HepG2 (cell line): ENCODE results near the gene SGMS1. TPM values are rescaled to one million over a fixed set of nuclear protein-coding genes. Genes with fewer than 3 reads are reported as not detected.
A peak's percentile ranks its signal among the peaks of the same experiment; 100 is the strongest.

Experiments
- FOXM1 ChIP-seq: sonication (generic); formaldehyde crosslinking; IDR thresholded peaks from 2 replicates; pipeline ENCODE4 v1.5.0; 2020; ENCODE audit warnings: missing genetic modification reagents
- HDAC1 ChIP-seq: sonication (generic); formaldehyde crosslinking; IDR thresholded peaks from 2 replicates; pipeline ENCODE4 v1.5.1; 2020; ENCODE audit warnings: mild to moderate bottlenecking, missing genetic modification reagents
- HMG20B ChIP-seq: conservative IDR thresholded peaks from 2 replicates; pipeline ENCODE4 v1.6.1; 2016; ENCODE audit warnings: missing genetic modification reagents, missing compliant biosample characterization
- HNRNPH1 ChIP-seq: fragments of 200-400 bp; formaldehyde crosslinking; optimal IDR thresholded peaks from 2 replicates; pipeline ENCODE3; 2017; ENCODE audit warnings: mild to moderate bottlenecking, low read depth, low read length
- IKZF4 ChIP-seq: sonication (generic); formaldehyde crosslinking; IDR thresholded peaks from 2 replicates; pipeline ENCODE4 v1.5.1; 2020; ENCODE audit warnings: borderline replicate concordance, mild to moderate bottlenecking, low read depth, missing genetic modification reagents; ENCODE audit errors: not compliant biosample characterization
- ISL2 ChIP-seq: sonication (generic); formaldehyde crosslinking; IDR thresholded peaks from 2 replicates; pipeline ENCODE4 v1.5.0; 2020; ENCODE audit warnings: missing genetic modification reagents
- PCBP1 ChIP-seq: fragments of 200-400 bp; formaldehyde crosslinking; IDR thresholded peaks from 2 replicates; pipeline ENCODE4 v1.6.1; 2017; ENCODE audit warnings: mild to moderate bottlenecking, low read depth, low read length, borderline replicate concordance
- PLRG1 ChIP-seq: fragments of 450-650 bp; conservative IDR thresholded peaks from 2 replicates; pipeline ENCODE4 v1.6.1; 2016
- RBFOX2 ChIP-seq: fragments of 200-400 bp; formaldehyde crosslinking; IDR thresholded peaks from 2 replicates; pipeline ENCODE4 v1.6.1; 2017; ENCODE audit warnings: low read depth, mild to moderate bottlenecking, low read length
- RFX3 ChIP-seq: IDR thresholded peaks from 2 replicates; pipeline ENCODE4 v1.6.1; 2016; ENCODE audit warnings: missing biosample characterization, missing genetic modification reagents
- TEAD3 ChIP-seq: optimal IDR thresholded peaks from 2 replicates; pipeline ENCODE3; 2016; ENCODE audit warnings: borderline replicate concordance
- TGIF2 ChIP-seq: IDR thresholded peaks from 2 replicates; pipeline ENCODE4 v1.6.1; 2016; ENCODE audit warnings: control low read depth, missing compliant biosample characterization
- ZFP37 ChIP-seq: sonication (generic); formaldehyde crosslinking; IDR thresholded peaks from 2 replicates; pipeline ENCODE4 v1.4.0; 2020; ENCODE audit warnings: missing genetic modification reagents, borderline replicate concordance
- ZFY ChIP-seq: sonication (generic); formaldehyde crosslinking; IDR thresholded peaks from 2 replicates; pipeline ENCODE4 v1.4.0; 2020; ENCODE audit warnings: missing genetic modification reagents
- ZNF207 ChIP-seq: fragments of 450-650 bp; IDR thresholded peaks from 2 replicates; pipeline ENCODE4 v1.6.1; 2016; ENCODE audit warnings: antibody characterized with exemption, borderline replicate concordance
- ZNF225 ChIP-seq: sonication (generic); formaldehyde crosslinking; IDR thresholded peaks from 2 replicates; pipeline ENCODE4 v1.4.0; 2020; ENCODE audit warnings: mild to moderate bottlenecking, missing genetic modification reagents
- ZNF510 ChIP-seq: sonication (generic); formaldehyde crosslinking; IDR thresholded peaks from 2 replicates; pipeline ENCODE4 v1.4.0; 2020; ENCODE audit warnings: low read depth, mild to moderate bottlenecking, missing genetic modification reagents
- ZNF562 ChIP-seq: sonication (generic); formaldehyde crosslinking; IDR thresholded peaks from 2 replicates; pipeline ENCODE4 v1.8.0; 2022; ENCODE audit warnings: missing genetic modification reagents, borderline replicate concordance
- ZNF598 ChIP-seq: sonication (generic); formaldehyde crosslinking; IDR thresholded peaks from 2 replicates; pipeline ENCODE4 v1.5.1; 2020; ENCODE audit warnings: mild to moderate bottlenecking, missing genetic modification reagents, borderline replicate concordance
- ZNF652 ChIP-seq: IDR thresholded peaks from 2 replicates; pipeline ENCODE4 v1.6.1; 2016; ENCODE audit warnings: low read depth, borderline replicate concordance
- ZNF703 ChIP-seq: sonication (generic); formaldehyde crosslinking; IDR thresholded peaks from 2 replicates; pipeline ENCODE4 v1.5.1; 2020; ENCODE audit warnings: missing genetic modification reagents, mild to moderate bottlenecking, moderate library complexity, borderline replicate concordance
- ZNF781 ChIP-seq: sonication (generic); formaldehyde crosslinking; IDR thresholded peaks from 2 replicates; pipeline ENCODE4 v1.5.1; 2020; ENCODE audit warnings: borderline replicate concordance, mild to moderate bottlenecking, missing genetic modification reagents; ENCODE audit errors: not compliant biosample characterization
- ZNF839 ChIP-seq: sonication (generic); formaldehyde crosslinking; IDR thresholded peaks from 2 replicates; pipeline ENCODE4 v1.4.0; 2020; ENCODE audit warnings: missing genetic modification reagents, mild to moderate bottlenecking, borderline replicate concordance
- ZNF878 ChIP-seq: sonication (generic); formaldehyde crosslinking; IDR thresholded peaks from 2 replicates; pipeline ENCODE4 v1.8.1; 2023; ENCODE audit warnings: mild to moderate bottlenecking, missing genetic modification reagents, moderate library complexity
- polyA plus RNA-seq, 8 experiments: library from polyadenylated mRNA; depleted of rRNA in 3 of 8; stranded (reverse) in 7 of 8; unstranded in 1 of 8; fragments of >200 nt; fragmentation: Illumina TruSeq in 4 of 8; extraction: Trizol in 4 of 8; gene quantifications; 2 replicates each; pipeline versions ENCODE4 v1.2.1 to v1.2.3, GENCODE V29; 2011 to 2016; ENCODE audit warnings: low read depth in 4 of 8, missing spikeins in 1 of 8, mixed read lengths in 1 of 8; ENCODE audit not compliant: insufficient read depth in 1 of 8
- total RNA-seq, 5 experiments: library from RNA; depleted of rRNA; stranded (reverse); fragments of >200 nt; fragmentation: Illumina TruSeq; extraction: Trizol; gene quantifications; 2 replicates each; pipeline ENCODE4 v1.2.3, GENCODE V29; 2016; ENCODE audit warnings: low read depth in 1 of 5
- TF ChIP-seq, protein P1 (sequence below): sonication (generic); formaldehyde crosslinking; IDR thresholded peaks from 2 replicates; pipeline ENCODE4 v1.5.1; 2020; ENCODE audit warnings: missing genetic modification reagents, mild to moderate bottlenecking, borderline replicate concordance
- TF ChIP-seq, protein P2 (sequence below): sonication (generic); formaldehyde crosslinking; IDR thresholded peaks from 2 replicates; pipeline ENCODE4 v1.5.1; 2020; ENCODE audit warnings: mild to moderate bottlenecking, moderate library complexity, missing genetic modification reagents
- TF ChIP-seq, protein P3 (sequence below): sonication (generic); formaldehyde crosslinking; conservative IDR thresholded peaks from 2 replicates; pipeline ENCODE4 v1.4.0; 2020; ENCODE audit warnings: mild to moderate bottlenecking, missing genetic modification reagents, moderate library complexity

SGMS1 gene
- total and polyA plus RNA-seq, 2 of the 13 experiments (the other 11 are each of a cell fraction or from before 2014, with no cell fraction given): 6.5 to 15.1 TPM

DNA sequence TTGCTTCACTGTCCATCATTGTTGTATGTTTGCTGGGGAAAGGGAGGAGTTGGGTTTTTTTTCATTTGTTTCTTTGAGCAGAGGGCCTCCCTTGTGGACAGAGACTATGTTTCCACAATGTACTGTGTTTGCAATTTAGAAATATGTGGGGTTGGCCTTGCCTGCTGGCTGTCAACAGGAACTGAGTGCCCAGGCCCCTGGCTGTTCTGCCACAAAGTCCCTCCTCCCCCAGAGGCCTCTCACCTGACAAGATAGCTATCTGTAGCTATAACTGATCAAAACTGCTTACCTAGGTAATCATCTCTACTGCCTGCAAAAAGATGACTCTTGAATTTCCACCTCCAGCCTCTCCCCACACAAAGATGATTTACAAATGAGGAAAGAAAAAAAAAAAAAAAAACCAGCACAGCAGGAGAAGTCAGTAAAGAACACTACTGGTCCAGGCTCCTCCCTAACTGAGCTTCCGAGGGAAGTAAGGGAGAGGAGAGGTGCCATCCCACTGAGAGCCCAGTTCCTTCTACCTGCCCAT, 121.8 kb downstream of the SGMS1 start (continued):
- TF ChIP-seq ZNF652 (CRISPR knock-in tag): no peak
- no peak for TF ChIP-seq ZFP37 (CRISPR knock-in tag)
- no peak for TF ChIP-seq PCBP1
- TF ChIP-seq ISL2 (CRISPR knock-in tag): no peak; the same call in 1 of the 2 replicates
- no peak for TF ChIP-seq ZNF781 (CRISPR knock-in tag)
- TF ChIP-seq PLRG1: no peak
- no peak for TF ChIP-seq TGIF2 (CRISPR knock-in tag)
- TF ChIP-seq, protein P1, sequence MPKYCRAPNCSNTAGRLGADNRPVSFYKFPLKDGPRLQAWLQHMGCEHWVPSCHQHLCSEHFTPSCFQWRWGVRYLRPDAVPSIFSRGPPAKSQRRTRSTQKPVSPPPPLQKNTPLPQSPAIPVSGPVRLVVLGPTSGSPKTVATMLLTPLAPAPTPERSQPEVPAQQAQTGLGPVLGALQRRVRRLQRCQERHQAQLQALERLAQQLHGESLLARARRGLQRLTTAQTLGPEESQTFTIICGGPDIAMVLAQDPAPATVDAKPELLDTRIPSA (CRISPR knock-in tag): no peak
- no peak for TF ChIP-seq RBFOX2
- TF ChIP-seq ZNF225 (CRISPR knock-in tag): no peak
- 0 out of 2 replicates have a peak, but pooled peaks have one; percentile 36 for TF ChIP-seq HMG20B (CRISPR knock-in tag)
- no peak for TF ChIP-seq IKZF4
- TF ChIP-seq, protein P2, sequence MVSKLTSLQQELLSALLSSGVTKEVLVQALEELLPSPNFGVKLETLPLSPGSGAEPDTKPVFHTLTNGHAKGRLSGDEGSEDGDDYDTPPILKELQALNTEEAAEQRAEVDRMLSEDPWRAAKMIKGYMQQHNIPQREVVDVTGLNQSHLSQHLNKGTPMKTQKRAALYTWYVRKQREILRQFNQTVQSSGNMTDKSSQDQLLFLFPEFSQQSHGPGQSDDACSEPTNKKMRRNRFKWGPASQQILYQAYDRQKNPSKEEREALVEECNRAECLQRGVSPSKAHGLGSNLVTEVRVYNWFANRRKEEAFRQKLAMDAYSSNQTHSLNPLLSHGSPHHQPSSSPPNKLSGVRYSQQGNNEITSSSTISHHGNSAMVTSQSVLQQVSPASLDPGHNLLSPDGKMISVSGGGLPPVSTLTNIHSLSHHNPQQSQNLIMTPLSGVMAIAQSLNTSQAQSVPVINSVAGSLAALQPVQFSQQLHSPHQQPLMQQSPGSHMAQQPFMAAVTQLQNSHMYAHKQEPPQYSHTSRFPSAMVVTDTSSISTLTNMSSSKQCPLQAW (CRISPR knock-in tag): peak; percentile 73
- no peak for TF ChIP-seq ZNF562 (CRISPR knock-in tag)
- TF ChIP-seq ZNF598 (CRISPR knock-in tag): no peak
- TF ChIP-seq, protein P3, sequence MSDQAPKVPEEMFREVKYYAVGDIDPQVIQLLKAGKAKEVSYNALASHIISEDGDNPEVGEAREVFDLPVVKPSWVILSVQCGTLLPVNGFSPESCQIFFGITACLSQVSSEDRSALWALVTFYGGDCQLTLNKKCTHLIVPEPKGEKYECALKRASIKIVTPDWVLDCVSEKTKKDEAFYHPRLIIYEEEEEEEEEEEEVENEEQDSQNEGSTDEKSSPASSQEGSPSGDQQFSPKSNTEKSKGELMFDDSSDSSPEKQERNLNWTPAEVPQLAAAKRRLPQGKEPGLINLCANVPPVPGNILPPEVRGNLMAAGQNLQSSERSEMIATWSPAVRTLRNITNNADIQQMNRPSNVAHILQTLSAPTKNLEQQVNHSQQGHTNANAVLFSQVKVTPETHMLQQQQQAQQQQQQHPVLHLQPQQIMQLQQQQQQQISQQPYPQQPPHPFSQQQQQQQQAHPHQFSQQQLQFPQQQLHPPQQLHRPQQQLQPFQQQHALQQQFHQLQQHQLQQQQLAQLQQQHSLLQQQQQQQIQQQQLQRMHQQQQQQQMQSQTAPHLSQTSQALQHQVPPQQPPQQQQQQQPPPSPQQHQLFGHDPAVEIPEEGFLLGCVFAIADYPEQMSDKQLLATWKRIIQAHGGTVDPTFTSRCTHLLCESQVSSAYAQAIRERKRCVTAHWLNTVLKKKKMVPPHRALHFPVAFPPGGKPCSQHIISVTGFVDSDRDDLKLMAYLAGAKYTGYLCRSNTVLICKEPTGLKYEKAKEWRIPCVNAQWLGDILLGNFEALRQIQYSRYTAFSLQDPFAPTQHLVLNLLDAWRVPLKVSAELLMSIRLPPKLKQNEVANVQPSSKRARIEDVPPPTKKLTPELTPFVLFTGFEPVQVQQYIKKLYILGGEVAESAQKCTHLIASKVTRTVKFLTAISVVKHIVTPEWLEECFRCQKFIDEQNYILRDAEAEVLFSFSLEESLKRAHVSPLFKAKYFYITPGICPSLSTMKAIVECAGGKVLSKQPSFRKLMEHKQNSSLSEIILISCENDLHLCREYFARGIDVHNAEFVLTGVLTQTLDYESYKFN (CRISPR knock-in tag): peak; percentile 88
- TF ChIP-seq HDAC1: peak; percentile 71; the same call in 1 of the 2 replicates
- TF ChIP-seq TEAD3 (CRISPR knock-in tag): peak; percentile 86
- no peak for TF ChIP-seq ZNF703 (CRISPR knock-in tag)
- no peak for TF ChIP-seq ZNF207
- no peak for TF ChIP-seq ZNF510 (CRISPR knock-in tag)
- no peak for TF ChIP-seq HNRNPH1
- no peak for TF ChIP-seq FOXM1 (CRISPR knock-in tag)
- peak; percentile 41; the same call in 1 of the 2 replicates for TF ChIP-seq ZFY (CRISPR knock-in tag)
- no peak for TF ChIP-seq RFX3 (CRISPR knock-in tag)
- no peak for TF ChIP-seq ZNF839 (CRISPR knock-in tag)
- TF ChIP-seq ZNF878 (CRISPR knock-in tag): peak; percentile 29; the same call in 1 of the 2 replicates
